Measurements from ENCODE around the gene CEP164.

- no peak for TF ChIP-seq CTCF (IDR thresholded peaks at IDR 0.05)
- TF ChIP-seq SIN3A (IDR thresholded peaks at IDR 0.05; ENCODE audit: borderline replicate concordance, low read depth, low read length) = no peak
- TF ChIP-seq MXI1 (IDR thresholded peaks at IDR 0.05; ENCODE audit: low read depth, low read length) = no peak
- no peak for TF ChIP-seq IRF3 (IDR thresholded peaks at IDR 0.05; ENCODE audit: low read depth, low read length)
- no peak for TF ChIP-seq EP300 (IDR thresholded peaks at IDR 0.05; ENCODE audit: borderline replicate concordance in 1 of 2, low read depth in 1 of 2, low read length in 1 of 2)
- no peak for TF ChIP-seq ZBTB33 (IDR thresholded peaks at IDR 0.05; ENCODE audit: borderline replicate concordance, low read depth)
- TF ChIP-seq FOSL2 (IDR thresholded peaks at IDR 0.05; ENCODE audit: borderline replicate concordance, low read depth) = no peak
Observed at GRCh38 chr11:117437041-117437790, 109.6 kb downstream of the CEP164 start.
